ENCODE results near the gene ZNF710.

ZNF710 gene

DNA sequence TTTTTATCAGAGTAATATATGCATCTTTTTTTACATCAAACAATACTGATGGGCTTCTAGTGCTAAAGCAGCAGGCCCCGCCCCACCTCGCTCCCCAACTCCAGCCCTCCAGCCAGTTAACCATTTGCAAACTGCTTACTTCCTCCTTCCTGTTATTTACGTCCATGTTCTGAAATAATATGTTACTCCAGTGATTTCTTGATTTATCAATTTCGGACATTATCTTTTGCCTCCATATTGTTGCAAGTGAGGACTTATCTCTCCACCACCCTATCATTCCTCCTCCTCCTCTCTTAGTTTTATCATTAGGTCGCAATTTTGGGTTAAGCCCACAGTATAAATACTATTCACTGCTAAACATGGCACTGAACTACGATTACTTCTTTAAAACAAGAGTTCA is 39.5 kb downstream of the ZNF710 start:
- DNase-seq = no peak

GRCh38 chr15:90042356-90042755 is 41.2 kb downstream of the ZNF710 start:
- no peak for DNase-seq

DNA sequence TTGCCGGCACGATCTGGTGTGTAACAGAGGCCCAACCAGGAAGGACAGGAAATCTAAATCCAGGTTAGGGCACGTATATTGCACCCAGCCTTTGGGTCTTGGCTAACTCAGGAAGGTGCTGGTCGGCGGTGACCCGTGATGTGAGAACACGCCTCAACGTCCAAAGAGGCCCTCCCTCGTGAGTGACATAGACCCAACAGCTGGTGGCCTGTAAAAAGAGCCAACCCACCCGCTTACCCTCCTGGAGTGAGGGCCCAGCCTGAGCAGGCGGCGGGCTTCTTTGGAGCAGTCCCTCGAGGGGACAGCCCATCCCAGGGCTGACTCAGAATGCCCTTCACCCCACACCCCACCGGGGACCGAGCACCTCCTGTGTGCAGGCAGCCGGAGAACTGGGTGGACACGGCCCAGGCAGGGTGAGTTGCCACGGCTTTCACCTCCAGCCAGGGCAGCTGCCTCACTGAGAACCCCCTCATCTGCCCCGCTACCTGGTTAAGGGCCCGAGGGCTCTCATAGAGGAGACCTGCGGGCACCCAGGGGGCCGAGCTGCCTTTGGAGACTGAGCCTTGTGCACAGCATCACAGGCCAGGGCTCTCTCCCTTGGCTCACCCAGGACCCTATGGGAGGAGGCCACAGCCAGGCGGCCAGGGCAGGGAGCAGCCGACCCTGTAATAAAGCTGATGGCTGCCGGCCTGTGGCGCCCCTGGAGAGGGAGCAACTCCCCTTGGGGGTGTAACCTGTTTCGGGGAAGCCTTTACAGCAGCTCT is 41.8 kb downstream of the ZNF710 start:
- DNase-seq = no peak

GRCh38 chr15:90043530-90044010 is 42.4 kb downstream of the ZNF710 start:
- DNase-seq = no peak

DNA sequence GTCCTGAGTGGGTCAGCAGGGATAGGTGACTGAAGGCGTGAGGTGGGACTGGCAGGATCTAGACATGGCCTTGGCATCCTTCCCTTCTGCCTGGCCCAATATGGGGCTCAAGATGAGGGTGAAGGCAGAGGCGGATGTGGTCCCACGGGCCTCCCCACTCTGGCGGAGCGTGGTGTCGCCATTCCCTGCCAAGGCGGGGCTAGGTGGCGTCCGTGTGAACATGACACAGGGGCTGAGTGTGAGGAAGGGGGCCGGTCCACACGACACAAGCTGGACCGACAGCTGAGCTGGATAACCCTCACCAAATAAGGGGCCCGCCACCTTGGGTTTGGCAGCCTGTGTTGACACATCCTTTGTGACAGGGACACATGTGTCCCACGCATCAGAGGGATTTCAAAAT is 43.1 kb downstream of the ZNF710 start:
- no peak for DNase-seq

GRCh38 chr15:90044916-90045371 is 43.8 kb downstream of the ZNF710 start:
- DNase-seq = no peak

DNA sequence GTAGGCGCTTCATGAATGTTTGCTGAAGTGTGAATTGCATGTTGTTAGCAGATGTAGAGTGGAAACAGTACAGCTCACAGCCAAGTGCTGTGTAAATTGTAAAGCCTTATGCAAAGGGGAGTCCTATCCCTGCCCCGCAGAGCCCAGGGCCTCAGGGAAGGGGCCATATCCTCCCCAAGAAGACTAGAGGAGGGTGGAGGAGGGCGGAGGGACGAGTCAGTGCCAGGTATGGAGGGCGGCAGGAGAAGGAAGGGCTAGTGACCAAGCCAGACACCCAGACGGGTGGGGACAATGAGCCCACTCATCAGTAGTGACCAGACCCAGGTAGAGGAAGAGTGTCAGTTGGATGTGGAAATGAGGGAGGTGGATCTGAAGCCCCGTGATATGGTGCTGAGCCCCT is 45.2 kb downstream of the ZNF710 start:
- DNase-seq = no peak

DNA sequence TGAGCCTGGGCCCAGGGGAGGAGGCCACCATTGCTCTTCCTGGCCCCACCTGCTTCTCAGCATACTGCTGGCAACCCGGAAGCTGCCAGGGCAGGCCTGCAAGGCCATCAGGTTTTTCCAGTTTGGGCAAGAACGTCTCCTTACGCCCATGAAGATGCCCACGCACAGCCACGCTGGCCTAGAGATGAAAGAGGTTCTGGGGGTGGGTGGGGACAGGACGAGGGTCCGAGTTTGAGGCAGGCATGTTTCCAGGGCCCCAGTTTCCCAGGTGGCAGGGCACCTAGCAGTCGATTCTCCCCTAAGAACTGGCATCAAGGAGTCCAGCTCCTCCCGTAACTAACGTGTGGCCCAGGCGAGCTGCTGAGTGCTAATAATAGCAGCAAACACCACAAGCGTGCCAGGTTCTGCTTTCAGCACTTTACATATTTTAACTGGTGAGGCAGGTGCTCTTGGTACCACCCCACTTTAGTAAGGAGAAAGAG is 45.8 kb downstream of the ZNF710 start:
- DNase-seq = no peak

DNA sequence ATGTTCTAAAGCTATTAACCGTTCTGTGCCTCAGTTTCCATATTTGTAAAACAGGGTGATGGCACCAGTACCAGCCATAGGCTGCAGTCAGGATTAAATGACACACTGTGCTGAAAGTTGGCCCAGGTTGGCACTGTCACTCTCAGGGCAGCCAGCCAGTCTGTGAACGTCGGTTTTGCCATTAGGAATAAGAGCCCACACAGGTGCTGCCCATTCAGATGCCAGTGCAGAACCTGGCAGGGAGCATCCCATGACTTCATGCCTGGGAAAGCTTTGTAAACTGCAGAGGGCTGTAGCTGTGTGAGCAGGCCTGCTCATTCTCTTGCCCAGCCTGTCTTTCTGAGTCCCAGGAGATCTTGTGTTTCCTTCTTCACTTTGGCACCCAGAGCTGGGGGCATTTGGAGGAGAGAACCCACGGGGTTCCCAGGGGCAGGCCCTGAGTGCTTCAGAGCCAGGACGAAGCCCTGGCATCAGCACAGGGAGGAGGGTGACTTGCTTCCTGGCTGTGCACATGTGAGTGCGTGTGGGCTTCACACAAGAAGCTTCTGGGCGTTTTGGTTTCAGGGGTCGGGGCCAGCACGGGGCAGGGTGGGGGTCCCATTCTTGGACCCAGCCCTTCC is 46.9 kb downstream of the ZNF710 start:
- no peak for DNase-seq

DNA sequence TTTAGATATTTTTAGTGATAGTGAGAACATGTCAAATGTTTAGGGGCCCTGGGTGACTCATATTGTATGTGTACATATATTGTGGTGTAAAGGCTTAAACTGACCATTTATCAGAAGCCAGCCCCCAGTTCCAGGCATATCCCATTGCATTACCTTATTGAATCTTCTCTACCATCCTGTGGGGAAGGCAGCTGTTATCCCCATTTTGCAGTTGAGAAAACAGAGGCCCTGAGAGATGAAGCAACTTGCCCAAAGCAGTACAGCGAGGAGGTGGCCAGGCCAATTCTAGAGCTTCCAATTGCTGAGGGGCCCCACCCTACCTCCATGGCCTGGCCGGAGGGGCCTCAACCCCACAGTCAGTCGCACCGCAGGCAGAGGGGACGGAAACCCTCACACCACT is 47.9 kb downstream of the ZNF710 start:
- DNase-seq = no peak

- no peak for DNase-seq
These were observed 48.8 kb downstream of the ZNF710 start for GRCh38 chr15:90049666-90050604.

DNA sequence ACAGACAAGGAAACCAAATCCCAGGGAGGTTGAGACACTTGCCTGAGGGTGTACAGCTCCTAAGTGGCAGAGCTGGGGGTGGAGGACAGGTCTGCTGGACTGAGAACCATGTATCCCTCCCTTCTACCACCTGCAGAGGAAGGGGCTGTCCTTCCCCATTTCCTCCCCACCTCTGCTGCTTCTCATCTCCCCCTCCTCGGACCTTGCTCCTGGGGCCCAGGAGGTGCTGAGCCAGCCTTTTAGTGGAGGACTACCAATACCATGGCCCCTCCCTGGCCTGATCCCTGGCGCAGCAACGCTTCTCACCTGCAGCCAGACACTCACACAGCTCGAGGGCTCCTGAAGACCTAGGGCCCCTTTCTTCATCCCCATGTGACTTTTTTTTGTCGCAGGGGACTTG is 50.8 kb downstream of the ZNF710 start:
- DNase-seq = no peak

GRCh38 chr15:90053685-90054466 is 52.8 kb downstream of the ZNF710 start:
- DNase-seq = no peak

DNA sequence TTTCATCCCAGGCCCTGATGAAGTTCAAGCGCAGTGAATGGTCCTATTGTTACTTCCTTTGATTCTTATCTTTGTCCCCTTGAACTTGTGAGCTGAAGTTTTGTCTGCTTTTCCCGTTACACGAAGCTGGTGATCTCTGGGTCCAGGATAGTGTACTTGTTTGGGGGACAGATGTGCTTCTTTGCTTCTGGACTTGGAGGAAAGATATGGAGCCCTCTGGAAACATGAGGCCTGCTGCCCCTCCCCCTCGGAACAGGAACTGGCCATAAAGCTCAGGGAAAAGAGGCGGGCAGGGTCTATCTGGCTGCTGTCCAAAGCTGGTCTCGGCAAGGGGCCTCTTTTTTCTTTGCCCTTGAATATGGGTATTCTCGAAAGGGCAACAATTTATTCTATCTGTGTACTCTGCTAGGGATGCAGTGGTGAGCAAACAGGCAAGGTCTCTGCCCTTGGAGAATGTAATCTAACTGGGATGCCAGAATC is 53.5 kb downstream of the ZNF710 start:
- DNase-seq = no peak

DNA sequence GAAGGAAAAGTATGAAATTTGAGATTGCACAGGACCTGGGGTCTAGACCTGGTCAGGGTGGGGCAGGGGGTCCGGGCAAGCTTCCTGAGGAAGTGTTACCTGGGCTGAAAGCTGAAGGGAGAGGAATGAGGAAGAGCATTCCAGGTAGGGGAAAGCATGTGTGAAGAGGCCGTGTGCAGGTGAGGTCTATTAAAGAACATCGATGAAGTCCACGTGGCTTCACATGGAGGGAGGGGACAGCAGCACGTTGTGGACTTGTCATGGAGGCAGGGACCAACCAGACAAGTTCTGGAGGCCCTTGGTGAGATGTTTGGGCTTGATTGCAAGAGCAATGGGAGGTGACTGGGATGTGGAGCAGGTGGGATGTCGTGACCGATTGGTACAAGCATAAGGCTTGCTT is 54.1 kb downstream of the ZNF710 start:
- DNase-seq = no peak

- DNase-seq = no peak
These were observed 55.4 kb downstream of the ZNF710 start for GRCh38 chr15:90056529-90056928.

- no peak for DNase-seq
These were observed 57.2 kb downstream of the ZNF710 start for GRCh38 chr15:90058308-90058707.

GRCh38 chr15:90058775-90059174 is 57.7 kb downstream of the ZNF710 start:
- no peak for DNase-seq

- peak; percentile 76 for DNase-seq
These were observed 58.3 kb downstream of the ZNF710 start for GRCh38 chr15:90059208-90059985.

- DNase-seq = no peak
These were observed 59.7 kb downstream of the ZNF710 start for GRCh38 chr15:90060797-90061196.

- peak; percentile 54 for DNase-seq
These were observed 60.9 kb downstream of the ZNF710 start for GRCh38 chr15:90062023-90062442.

Measured in stimulated activated naive CD4-positive, alpha-beta T cell treated with Interleukin-2 at 50 U/mL for 16 hours (primary cell).